Epithelial cell of esophagus (primary cell): ENCODE measurements around the gene SGPL1.

Experiments
- DNase-seq: peaks from one replicate; pipeline ENCODE4 v3.0.0; 2010; ENCODE audit warnings: low read depth
- H3K4me3 ChIP-seq: 2 replicates; pipeline ENCODE4 v1.5.1; 2011; ENCODE audit warnings: mild to moderate bottlenecking, low read length, control low read depth
- TF ChIP-seq, protein P1 (sequence below): IDR thresholded peaks from 2 replicates; pipeline ENCODE4 v1.5.1; 2011; ENCODE audit warnings: low read depth, mild to moderate bottlenecking, low read length, control low read depth, inconsistent platforms; ENCODE audit not compliant: insufficient read depth; ENCODE audit errors: missing control alignments

Gene SGPL1

DNA sequence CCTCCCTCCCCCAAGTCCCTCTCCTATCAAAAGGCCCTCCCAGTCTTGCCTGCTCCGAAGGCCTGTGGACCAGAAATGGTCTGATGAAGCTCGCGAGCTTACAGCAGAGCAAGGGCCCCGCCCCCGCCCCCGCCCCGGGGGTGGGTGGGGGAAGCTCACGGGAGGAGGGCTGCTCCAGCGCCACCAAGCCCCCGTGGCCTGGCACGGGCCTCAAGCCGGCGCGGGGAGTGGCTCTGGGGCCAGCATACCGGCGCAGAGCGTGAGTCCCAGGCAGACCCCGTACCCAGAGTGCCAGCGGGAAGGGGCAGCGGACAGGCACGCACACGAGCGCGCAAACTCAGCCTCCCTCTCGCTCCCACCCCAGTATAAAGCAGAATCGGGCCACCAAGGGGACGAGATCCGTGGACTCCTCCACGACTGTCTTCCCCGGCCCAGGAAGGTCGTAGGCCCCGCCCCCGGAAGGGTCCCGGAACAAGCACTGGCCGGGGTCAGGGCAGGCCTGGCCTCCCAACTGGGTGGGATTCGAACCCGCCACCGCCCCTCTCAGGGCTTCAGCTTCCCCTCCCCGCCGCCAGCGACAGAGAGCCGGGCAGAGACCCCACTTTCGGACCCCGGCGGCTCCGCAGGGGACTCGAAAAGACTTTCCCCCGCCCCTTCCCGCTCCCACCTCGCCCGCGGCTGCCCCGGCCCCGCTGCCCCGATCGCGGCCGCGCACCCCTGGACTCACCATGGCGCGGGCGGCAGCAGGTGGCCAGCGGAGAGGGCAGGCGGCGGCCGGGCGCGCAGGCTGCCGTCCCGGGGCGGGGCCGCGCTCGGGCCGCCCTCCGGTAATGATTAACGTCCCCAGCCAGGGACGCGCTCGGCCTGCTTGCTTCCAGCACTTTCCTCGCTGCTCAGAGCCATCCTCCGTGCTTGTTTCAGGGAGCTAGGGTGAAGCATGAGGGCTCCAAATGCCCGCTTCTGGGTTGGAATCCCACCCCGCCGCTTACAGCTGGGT is 72.4 kb downstream of the SGPL1 start, which contains the start of gene PCBD1:
TSS of gene PCBD1 (minus strand) at position 762 of the 997 bp plus-strand sequence. CDS start at position 730, 32 bp downstream.
- peak; percentile 60 for DNase-seq
- TF ChIP-seq, protein P1, sequence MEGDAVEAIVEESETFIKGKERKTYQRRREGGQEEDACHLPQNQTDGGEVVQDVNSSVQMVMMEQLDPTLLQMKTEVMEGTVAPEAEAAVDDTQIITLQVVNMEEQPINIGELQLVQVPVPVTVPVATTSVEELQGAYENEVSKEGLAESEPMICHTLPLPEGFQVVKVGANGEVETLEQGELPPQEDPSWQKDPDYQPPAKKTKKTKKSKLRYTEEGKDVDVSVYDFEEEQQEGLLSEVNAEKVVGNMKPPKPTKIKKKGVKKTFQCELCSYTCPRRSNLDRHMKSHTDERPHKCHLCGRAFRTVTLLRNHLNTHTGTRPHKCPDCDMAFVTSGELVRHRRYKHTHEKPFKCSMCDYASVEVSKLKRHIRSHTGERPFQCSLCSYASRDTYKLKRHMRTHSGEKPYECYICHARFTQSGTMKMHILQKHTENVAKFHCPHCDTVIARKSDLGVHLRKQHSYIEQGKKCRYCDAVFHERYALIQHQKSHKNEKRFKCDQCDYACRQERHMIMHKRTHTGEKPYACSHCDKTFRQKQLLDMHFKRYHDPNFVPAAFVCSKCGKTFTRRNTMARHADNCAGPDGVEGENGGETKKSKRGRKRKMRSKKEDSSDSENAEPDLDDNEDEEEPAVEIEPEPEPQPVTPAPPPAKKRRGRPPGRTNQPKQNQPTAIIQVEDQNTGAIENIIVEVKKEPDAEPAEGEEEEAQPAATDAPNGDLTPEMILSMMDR, result no peak
- H3K4me3 ChIP-seq, result peak within 1 kb of the TSS; percentile 76

- DNase-seq, result no peak
- TF ChIP-seq, protein P1, result no peak
- no peak overlapping the region for H3K4me3 ChIP-seq
Observed at GRCh38 chr10:70889291-70889690, 73.5 kb downstream of the SGPL1 start.

- TF ChIP-seq, protein P1, result no peak
- DNase-seq, result no peak
- no peak overlapping the region for H3K4me3 ChIP-seq
Observed at GRCh38 chr10:70890917-70891431, 75.2 kb downstream of the SGPL1 start.

DNA sequence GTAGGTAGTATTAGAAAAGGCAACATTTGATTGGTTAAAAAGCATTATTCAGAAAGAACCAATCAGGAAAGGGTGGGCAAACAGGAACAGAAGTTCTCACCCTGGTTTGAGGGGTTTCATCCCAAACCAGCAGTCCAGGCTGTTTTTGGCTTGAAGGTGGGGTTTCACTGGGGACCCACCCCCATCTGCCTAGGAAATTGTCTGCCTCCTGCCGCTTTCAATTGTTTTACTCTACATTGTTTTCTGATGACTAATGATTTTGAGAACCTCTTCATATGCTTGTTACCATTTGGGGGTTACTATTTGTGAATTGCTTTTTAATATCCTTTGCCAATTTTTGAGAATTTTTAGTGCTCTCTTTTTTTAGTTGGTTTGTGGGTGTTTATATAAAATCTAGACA is 75.9 kb downstream of the SGPL1 start:
- no peak overlapping the region for H3K4me3 ChIP-seq
- TF ChIP-seq, protein P1, result no peak
- DNase-seq, result no peak

- DNase-seq, result no peak
- TF ChIP-seq, protein P1, result no peak
- H3K4me3 ChIP-seq, result no peak overlapping the region
Observed at GRCh38 chr10:70892631-70893030, 76.9 kb downstream of the SGPL1 start.

GRCh38 chr10:70893227-70894006 is 77.7 kb downstream of the SGPL1 start:
- TF ChIP-seq, protein P1, result no peak
- no peak overlapping the region for H3K4me3 ChIP-seq

More at GRCh38 chr10:70893227-70894006, 77.7 kb downstream of the SGPL1 start:
- no peak for DNase-seq
